Esophagus muscularis mucosa (tissue), 3 donors: ENCODE data around the gene TRIM64.
"Not testable (repeated sequence)": the region's sequence is repeated elsewhere in the genome, so short reads cannot be mapped to it uniquely, and the experiment has no call there.

Source experiments
- CTCF ChIP-seq, 3 experiments: fragments of 200-600 bp in 2 of 3; fragments of 450-650 bp in 1 of 3; sonication (generic) in 2 of 3; IDR thresholded peaks; one replicate each; pipeline ENCODE4 v1.5.1; 2017 to 2019; ENCODE audit warnings: antibody characterized with exemption in 3 of 3, mild to moderate bottlenecking in 2 of 3, moderate library complexity in 1 of 3
- POLR2AphosphoS5 ChIP-seq, 2 donors: sonication (generic); formaldehyde crosslinking; IDR thresholded peaks; one replicate each; pipeline ENCODE4 v1.6.1; 2017; ENCODE audit warnings: antibody characterized with exemption in 2 of 2

GRCh38 chr11:89965737-89966136, at the start of gene TRIM64:
- TF ChIP-seq CTCF, POLR2AphosphoS5 (IDR thresholded peaks at IDR 0.05): not testable (repeated sequence)
